ENCODE results near the gene GSTM3.
"Not testable (repeated sequence)": the region's sequence is repeated elsewhere in the genome, so short reads cannot be mapped to it uniquely, and the experiment has no call there.

The GSTM3 gene

GRCh38 chr1:109697861-109698260 lies 43.0 kb downstream of the GSTM3 start:
- DNase-seq (ENCODE audit: low read depth) = not testable (repeated sequence)

GRCh38 chr1:109697066-109697465 lies 43.8 kb downstream of the GSTM3 start:
- DNase-seq (ENCODE audit: low read depth) = no peak

GRCh38 chr1:109695138-109695537 lies 45.7 kb downstream of the GSTM3 start:
- not testable (repeated sequence) for DNase-seq (ENCODE audit: low read depth)

GRCh38 chr1:109694400-109694799 lies 46.4 kb downstream of the GSTM3 start:
- DNase-seq (ENCODE audit: low read depth) = not testable (repeated sequence)

GRCh38 chr1:109691759-109692158 lies 49.1 kb downstream of the GSTM3 start:
- no peak for DNase-seq (ENCODE audit: low read depth)

- DNase-seq (ENCODE audit: low read depth) = no peak
Observed at GRCh38 chr1:109689844-109690405, 50.9 kb downstream of the GSTM3 start.

- DNase-seq (ENCODE audit: low read depth) = no peak
Observed at GRCh38 chr1:109687641-109688499, 53.0 kb downstream of the GSTM3 start, which contains the start of gene GSTM1. TSS of gene GSTM1 (plus strand) at chr1:109687817. CDS start at chr1:109687874, 57 bp downstream.

- DNase-seq (ENCODE audit: low read depth) = not testable (repeated sequence)
Observed at GRCh38 chr1:109687109-109687508, 53.7 kb downstream of the GSTM3 start.

GRCh38 chr1:109685890-109686289 lies 54.9 kb downstream of the GSTM3 start:
- DNase-seq (ENCODE audit: low read depth) = not testable (repeated sequence)

- DNase-seq (ENCODE audit: low read depth) = not testable (repeated sequence)
Observed at GRCh38 chr1:109685399-109685798, 55.4 kb downstream of the GSTM3 start.

- DNase-seq (ENCODE audit: low read depth) = not testable (repeated sequence)
Observed at GRCh38 chr1:109684777-109685176, 56.1 kb downstream of the GSTM3 start.
